B cell (primary cell): ENCODE measurements around the gene ANKRD52.

ENCODE experiments used
- EZH2 ChIP-seq: IDR thresholded peaks from 2 replicates; pipeline ENCODE4 v1.6.1; 2012; ENCODE audit warnings: borderline replicate concordance, low read depth, mild to moderate bottlenecking, moderate library complexity, low read length; ENCODE audit not compliant: insufficient read depth, poor library complexity, severe bottlenecking
- TF ChIP-seq, protein P1 (sequence below): fragments of 200-600 bp; IDR thresholded peaks from one replicate; pipeline ENCODE4 v1.8.0; 2022; ENCODE audit warnings: antibody characterized with exemption, mild to moderate bottlenecking

DNA sequence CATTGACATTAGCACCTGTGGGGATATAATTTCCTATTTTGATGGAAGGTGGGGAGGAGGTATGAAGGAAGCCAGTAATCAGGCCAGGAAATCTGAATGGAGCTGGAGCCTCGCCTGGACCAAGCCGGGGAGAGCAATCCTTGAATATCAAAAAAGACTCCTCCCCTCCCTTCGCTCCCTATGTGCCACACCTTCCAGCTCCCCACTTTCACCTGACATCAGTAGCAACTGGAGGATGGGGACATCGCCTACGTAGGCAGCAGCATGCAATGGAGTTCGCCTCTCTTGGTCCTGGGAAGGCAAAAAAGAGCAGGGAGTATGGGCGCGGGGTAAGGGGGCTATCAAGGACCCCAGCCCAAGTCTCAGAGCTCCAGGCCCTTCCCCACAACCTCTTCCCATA is 1.1 kb downstream of the ANKRD52 start:
- TF ChIP-seq, protein P1, sequence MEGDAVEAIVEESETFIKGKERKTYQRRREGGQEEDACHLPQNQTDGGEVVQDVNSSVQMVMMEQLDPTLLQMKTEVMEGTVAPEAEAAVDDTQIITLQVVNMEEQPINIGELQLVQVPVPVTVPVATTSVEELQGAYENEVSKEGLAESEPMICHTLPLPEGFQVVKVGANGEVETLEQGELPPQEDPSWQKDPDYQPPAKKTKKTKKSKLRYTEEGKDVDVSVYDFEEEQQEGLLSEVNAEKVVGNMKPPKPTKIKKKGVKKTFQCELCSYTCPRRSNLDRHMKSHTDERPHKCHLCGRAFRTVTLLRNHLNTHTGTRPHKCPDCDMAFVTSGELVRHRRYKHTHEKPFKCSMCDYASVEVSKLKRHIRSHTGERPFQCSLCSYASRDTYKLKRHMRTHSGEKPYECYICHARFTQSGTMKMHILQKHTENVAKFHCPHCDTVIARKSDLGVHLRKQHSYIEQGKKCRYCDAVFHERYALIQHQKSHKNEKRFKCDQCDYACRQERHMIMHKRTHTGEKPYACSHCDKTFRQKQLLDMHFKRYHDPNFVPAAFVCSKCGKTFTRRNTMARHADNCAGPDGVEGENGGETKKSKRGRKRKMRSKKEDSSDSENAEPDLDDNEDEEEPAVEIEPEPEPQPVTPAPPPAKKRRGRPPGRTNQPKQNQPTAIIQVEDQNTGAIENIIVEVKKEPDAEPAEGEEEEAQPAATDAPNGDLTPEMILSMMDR, result no peak
- TF ChIP-seq EZH2, result no peak
